SK-N-MC (cell line): ENCODE results near the gene XPC.
"Not testable (repeated sequence)": the region's sequence is repeated elsewhere in the genome, so short reads cannot be mapped to it uniquely, and the experiment has no call there.

ENCODE experiments used
- DNase-seq: peaks from one replicate; pipeline ENCODE4 v3.0.0-alpha.2; 2011; ENCODE audit warnings: low read depth, low spot score
- H3K27ac ChIP-seq: fragments of 200-600 bp; sonication (generic); 2 replicates; pipeline ENCODE4 v1.5.1; 2016; ENCODE audit warnings: mixed run types
- H3K36me3 ChIP-seq: fragments of 200-600 bp; sonication (generic); 2 replicates; pipeline ENCODE4 v1.6.1; 2017; ENCODE audit warnings: antibody characterized with exemption, low read length, mixed read lengths; ENCODE audit not compliant: insufficient read depth
- H3K4me3 ChIP-seq: fragments of 200-600 bp; sonication (generic); 2 replicates; pipeline ENCODE4 v1.5.1; 2016
- H3K9ac ChIP-seq: fragments of 200-600 bp; sonication (generic); 2 replicates; pipeline ENCODE4 v1.8.0; 2017; ENCODE audit warnings: mixed run types, mixed read lengths; ENCODE audit not compliant: insufficient read length
- H3K9me3 ChIP-seq: fragments of 200-600 bp; sonication (generic); 2 replicates; pipeline ENCODE4 v1.6.1; 2017; ENCODE audit warnings: low read depth, mild to moderate bottlenecking, antibody characterized with exemption, low read length, moderate library complexity, mixed read lengths
- EZH2 ChIP-seq: fragments of 200-600 bp; sonication (generic); IDR thresholded peaks from one replicate; pipeline ENCODE4 v1.6.1; 2017; ENCODE audit warnings: antibody characterized with exemption
- FOXP2 ChIP-seq: optimal IDR thresholded peaks from 2 replicates; pipeline ENCODE3; 2011; ENCODE audit warnings: mild to moderate bottlenecking, moderate library complexity; ENCODE audit not compliant: insufficient read depth; ENCODE audit errors: extremely low read length, control extremely low read depth
- POLR2AphosphoS5 ChIP-seq: IDR thresholded peaks from 2 replicates; pipeline ENCODE4 v1.6.1; 2012; ENCODE audit warnings: mild to moderate bottlenecking, low read depth, low read length, borderline replicate concordance

The XPC gene

DNA sequence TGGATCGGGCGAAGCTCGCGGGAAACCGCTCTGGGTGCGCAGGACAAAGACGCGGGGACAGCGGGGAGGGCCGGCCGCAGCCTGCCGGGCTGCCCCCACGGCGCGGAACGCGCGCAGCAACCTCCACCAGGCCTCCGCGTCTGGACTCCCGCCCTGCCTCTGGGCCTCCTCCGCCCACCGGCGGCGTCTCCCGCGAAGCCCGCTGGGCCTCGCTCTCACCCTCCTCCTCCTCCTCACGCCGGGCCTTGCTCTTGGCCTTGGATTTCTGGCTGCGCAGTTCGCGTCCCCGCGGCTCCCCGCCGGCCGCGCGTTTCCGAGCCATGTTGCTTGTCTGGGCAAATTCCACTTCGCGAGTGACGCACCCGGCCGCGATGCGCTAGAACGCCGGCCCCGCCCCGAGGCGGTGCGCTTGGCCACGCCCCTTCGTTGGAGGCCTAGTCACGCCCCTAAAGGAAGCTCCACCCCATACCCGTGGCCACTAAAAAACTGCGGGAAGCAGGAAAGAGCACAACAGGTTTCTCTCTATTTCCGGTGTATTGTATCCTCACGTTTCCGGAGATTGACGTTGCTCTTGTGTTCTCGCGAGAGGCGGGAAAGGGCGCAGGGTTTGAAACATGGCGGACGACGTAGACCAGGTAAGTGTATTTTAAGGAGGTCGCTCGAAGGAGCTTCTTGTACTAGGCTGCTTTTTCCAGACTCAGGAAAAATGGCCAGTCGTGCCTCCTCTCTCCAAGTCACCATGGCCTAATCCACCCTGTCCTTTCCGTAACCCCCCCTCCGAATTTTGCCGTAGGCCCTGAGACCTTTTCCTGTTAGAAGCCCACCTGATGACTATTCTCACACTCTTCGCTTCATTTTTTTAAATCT, at the start of gene XPC, which contains the start of gene LSM3:
TSS of gene XPC (minus strand) at position 355 of the 867 bp plus-strand sequence. CDS start at position 322, 33 bp downstream.
TSS of gene LSM3 (plus strand) at position 571 of the 867 bp plus-strand sequence. CDS start at position 615, 44 bp downstream.
- DNase-seq: peak; percentile 88
- peak within 1 kb of the TSS; percentile 97 for H3K9ac ChIP-seq
- TF ChIP-seq POLR2AphosphoS5 (peak; percentile 89), EZH2 (no peak), FOXP2 (no peak)
- peak within 1 kb of the TSS; percentile 88 for H3K4me3 ChIP-seq
- H3K27ac ChIP-seq: peak within 1 kb of the TSS; percentile 60; the same call in 1 of the 2 replicates
- peaks cover 1% of the 10 kb centered on the region for H3K36me3 ChIP-seq
- H3K9me3 ChIP-seq: no peaks in the 10 kb centered on the region

DNA sequence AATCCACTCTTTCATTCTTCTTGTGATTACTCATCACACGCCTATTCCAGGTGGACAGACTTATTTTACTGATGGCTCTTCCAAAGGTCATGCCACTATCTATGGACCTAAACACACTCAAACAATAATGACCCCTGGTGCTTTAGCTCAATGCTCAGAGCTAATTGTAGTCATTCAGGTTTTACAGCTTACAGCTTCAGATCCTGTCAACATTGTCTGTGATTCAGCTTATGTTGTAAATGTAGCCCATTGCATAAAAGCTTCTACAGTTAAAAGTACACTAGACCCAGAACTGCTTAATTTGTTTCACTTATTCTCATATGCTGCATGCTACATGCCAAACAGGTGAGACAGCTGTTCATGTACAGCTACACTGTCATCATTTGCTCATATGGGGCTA, 49.5 kb upstream of the XPC start:
- no peaks in the 10 kb centered on the region for H3K9me3 ChIP-seq
- no peak overlapping the region for H3K27ac ChIP-seq
- H3K9ac ChIP-seq: no peak overlapping the region
- TF ChIP-seq EZH2: no peak
- TF ChIP-seq FOXP2: no peak
- no peak overlapping the region for H3K4me3 ChIP-seq
- H3K36me3 ChIP-seq: no peaks in the 10 kb centered on the region
- DNase-seq: no peak

DNA sequence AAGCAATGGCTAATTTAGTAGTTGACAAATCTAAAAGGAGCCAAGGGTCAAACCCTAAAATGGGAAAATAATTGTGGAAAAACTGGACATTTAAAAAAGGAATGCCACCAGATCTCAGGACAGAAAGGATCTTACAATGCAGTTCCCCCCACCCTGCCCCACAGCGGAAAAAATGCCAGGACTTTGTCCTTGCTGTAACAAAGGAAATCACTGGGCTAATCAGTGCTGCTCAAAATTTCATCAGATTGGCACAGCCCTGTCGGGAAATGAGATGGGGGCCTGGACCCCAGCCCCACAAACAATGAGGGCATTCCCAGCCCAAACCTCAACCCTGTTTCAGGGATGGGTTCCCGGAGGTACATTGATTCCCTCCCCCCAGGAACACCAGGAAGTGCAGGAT, 48.0 kb upstream of the XPC start:
- H3K36me3 ChIP-seq, H3K9me3 ChIP-seq, H3K27ac ChIP-seq, H3K9ac ChIP-seq, H3K4me3 ChIP-seq, DNase-seq: not testable (repeated sequence)

DNA sequence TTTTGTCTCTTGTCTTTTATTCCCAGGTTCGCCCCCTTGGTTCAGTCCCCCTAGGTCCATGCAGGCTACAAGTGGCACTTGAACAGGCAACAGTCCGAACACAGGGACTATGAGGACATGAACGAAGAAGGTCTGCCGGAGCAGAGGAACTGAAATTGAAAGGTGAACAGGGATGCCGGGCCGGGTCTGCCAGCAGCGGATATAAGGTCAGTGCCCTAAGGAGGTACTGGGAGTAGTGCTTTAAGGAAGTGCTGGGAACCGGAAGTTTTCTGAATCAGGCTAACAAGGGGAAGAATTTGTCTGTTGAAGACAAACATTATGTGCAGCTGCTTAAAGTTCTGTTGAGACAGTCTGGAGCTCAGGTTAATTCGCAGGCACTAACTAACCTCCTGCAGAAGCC, 47.0 kb upstream of the XPC start:
- TF ChIP-seq POLR2AphosphoS5: no peak
- TF ChIP-seq EZH2: no peak
- no peak for TF ChIP-seq FOXP2
- H3K27ac ChIP-seq: no peak overlapping the region
- H3K36me3 ChIP-seq: no peaks in the 10 kb centered on the region
- DNase-seq: no peak
- H3K9ac ChIP-seq: no peak overlapping the region
- H3K4me3 ChIP-seq: no peak overlapping the region
- H3K9me3 ChIP-seq: no peaks in the 10 kb centered on the region

DNA sequence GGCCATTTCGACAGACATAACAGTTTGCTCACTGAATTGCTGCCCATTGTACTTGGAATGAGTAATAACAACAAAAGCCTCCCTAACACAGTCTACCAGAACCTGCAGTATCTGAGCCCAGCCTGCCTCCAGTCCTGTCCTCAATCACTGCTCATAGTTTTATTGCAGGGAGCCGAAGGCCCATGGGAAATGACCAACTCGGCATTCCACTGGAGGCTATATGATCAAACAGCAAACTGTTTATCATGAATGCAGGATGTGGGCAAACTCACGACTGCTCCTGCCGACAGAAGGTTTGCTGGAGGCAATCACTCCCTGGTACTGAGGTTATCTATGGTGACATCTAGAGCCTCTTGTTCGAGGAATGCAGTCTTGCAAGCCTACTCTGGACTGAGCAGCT, 46.5 kb upstream of the XPC start:
- DNase-seq: no peak
- TF ChIP-seq EZH2 (no peak), FOXP2 (no peak), POLR2AphosphoS5 (no peak)
- Histone ChIP-seq H3K9me3 (no peaks in the 10 kb centered on the region), H3K9ac (no peak overlapping the region), H3K36me3 (no peaks in the 10 kb centered on the region), H3K4me3 (no peak overlapping the region), H3K27ac (no peak overlapping the region)

DNA sequence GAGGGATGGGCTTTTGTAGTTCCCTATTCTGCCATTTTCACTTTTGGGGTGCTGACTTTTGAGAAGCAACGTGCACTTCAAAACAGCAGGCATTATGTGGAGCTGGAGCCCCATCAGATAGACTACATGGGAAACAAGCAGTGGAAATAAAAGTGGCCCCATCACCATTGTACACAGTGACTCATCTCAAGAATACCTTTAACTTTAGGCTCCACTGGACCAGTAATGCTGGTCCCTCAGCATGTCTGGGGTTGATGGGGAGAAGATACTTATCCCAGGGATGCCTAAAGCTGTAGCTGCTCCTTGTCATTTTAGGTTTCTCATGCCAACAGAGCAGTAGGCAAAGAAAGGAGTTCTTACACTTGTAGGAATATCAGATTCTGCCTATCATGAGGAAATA, 45.2 kb upstream of the XPC start:
- H3K36me3 ChIP-seq: no peaks in the 10 kb centered on the region
- no peak overlapping the region for H3K4me3 ChIP-seq
- no peak overlapping the region for H3K9ac ChIP-seq
- H3K9me3 ChIP-seq: no peaks in the 10 kb centered on the region
- no peak overlapping the region for H3K27ac ChIP-seq
- no peak for DNase-seq
- TF ChIP-seq POLR2AphosphoS5 (no peak), EZH2 (no peak), FOXP2 (no peak)

- no peak overlapping the region for H3K4me3 ChIP-seq
- no peaks in the 10 kb centered on the region for H3K9me3 ChIP-seq
- H3K9ac ChIP-seq: no peak overlapping the region
- H3K36me3 ChIP-seq: no peaks in the 10 kb centered on the region
- no peak overlapping the region for H3K27ac ChIP-seq
- no peak for DNase-seq
- TF ChIP-seq FOXP2: no peak
- TF ChIP-seq POLR2AphosphoS5: no peak
- no peak for TF ChIP-seq EZH2
Measured at GRCh38 chr3:14222900-14223594, 44.6 kb upstream of the XPC start.

DNA sequence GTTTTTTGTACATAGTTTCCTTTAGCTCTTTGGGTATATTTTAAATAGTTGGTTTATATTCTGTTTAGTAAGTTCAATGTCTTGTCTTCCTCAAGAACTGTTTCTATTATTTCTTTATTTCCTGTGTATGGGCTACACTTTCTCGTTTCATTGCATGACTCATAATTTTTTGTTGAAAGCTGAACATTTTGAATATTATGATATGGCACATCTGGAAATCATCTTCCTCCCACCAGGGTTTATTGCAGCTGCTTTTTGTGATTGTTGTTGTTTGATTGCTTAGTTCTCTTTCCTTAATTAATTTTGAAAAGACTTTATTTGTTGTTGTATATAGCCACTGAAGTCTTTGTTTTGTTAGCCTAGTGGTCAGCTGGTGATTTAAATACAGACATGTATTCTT, 44.1 kb upstream of the XPC start:
- Histone ChIP-seq H3K4me3 (no peak overlapping the region), H3K9me3 (no peaks in the 10 kb centered on the region), H3K9ac (no peak overlapping the region), H3K27ac (no peak overlapping the region), H3K36me3 (no peaks in the 10 kb centered on the region)
- DNase-seq: no peak
- TF ChIP-seq FOXP2 (no peak), POLR2AphosphoS5 (no peak), EZH2 (no peak)
